ENCODE results near the gene KCTD1.

KCTD1 gene

DNA sequence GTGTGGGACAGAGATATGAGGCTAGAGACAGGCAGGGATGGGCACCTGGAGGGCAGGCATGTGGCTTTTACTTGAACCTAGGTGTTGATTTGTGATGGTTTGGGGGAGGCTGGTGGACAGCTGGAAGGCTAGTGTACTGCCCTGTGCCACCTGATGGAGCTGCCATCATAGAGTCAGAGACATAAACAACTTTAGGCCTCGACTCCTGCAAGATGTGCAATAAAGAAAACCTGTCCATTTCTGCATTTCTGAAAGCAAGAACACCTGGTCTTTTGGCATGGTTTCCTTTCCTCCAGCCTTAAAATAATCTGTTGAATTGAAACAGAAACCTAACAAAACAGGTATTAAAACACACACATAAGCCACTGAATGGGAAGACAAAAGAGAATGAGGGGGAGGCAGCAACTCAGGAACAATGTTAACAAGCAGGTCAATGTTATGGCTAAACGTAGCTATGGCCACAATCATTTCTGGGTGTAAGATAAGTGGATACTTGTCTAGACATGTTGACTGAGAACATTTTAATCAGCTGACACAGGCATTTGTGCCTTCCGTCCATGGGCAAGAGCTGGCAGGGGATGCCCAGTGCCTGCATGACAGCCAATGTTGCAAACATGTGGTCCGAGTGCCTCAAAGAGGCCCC is 87.8 kb downstream of the KCTD1 start:
- TF ChIP-seq, protein P1, sequence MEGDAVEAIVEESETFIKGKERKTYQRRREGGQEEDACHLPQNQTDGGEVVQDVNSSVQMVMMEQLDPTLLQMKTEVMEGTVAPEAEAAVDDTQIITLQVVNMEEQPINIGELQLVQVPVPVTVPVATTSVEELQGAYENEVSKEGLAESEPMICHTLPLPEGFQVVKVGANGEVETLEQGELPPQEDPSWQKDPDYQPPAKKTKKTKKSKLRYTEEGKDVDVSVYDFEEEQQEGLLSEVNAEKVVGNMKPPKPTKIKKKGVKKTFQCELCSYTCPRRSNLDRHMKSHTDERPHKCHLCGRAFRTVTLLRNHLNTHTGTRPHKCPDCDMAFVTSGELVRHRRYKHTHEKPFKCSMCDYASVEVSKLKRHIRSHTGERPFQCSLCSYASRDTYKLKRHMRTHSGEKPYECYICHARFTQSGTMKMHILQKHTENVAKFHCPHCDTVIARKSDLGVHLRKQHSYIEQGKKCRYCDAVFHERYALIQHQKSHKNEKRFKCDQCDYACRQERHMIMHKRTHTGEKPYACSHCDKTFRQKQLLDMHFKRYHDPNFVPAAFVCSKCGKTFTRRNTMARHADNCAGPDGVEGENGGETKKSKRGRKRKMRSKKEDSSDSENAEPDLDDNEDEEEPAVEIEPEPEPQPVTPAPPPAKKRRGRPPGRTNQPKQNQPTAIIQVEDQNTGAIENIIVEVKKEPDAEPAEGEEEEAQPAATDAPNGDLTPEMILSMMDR (conservative IDR thresholded peaks at IDR 0.05), result no peak
- TF ChIP-seq ZFX (IDR thresholded peaks at IDR 0.05), result no peak
- H3K27ac ChIP-seq, result no peak overlapping the region

DNA sequence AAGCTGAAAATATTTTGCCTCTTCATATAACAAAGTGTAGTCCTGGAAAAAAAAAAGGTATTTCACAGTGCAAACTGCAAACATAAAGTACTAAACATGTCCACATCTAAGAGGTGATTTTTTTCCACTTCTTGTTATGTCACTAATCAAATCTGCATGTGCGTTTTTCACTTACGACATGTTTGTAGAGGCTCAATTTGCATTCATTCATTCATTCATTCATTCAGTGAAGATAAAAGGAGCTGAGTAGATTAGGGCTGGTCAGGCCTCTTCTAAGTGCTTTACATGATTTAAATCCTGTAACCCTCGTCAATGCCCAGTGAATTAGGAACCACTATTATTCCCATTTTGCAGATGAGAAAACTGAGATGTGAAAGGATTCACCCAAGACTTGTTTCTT is 88.5 kb downstream of the KCTD1 start:
- no peak overlapping the region for H3K27ac ChIP-seq
- no peak for TF ChIP-seq ZFX (IDR thresholded peaks at IDR 0.05)
- TF ChIP-seq, protein P1 (conservative IDR thresholded peaks at IDR 0.05), result no peak

DNA sequence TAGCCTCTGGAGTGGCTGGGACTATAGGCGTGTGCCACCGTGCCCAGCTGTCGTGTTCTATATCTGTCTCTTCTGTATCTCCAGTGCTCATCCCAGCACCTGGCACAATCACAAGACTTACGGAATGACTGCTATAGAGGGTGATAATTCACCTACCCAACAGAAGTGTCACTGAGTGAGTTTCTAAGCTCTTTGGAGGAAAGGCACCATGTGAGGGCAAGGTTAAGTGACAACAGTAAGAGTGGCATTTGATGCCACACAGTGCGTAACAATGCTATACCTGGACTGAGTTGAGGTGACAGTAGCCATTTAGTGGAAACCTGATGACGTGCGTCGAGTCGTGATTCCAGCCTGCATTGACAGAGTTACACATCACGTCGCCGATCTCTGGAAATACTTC is 89.0 kb downstream of the KCTD1 start:
- H3K27ac ChIP-seq, result peak overlapping the region; percentile 38
- TF ChIP-seq, protein P1 (conservative IDR thresholded peaks at IDR 0.05), result no peak
- TF ChIP-seq ZFX (IDR thresholded peaks at IDR 0.05), result no peak

DNA sequence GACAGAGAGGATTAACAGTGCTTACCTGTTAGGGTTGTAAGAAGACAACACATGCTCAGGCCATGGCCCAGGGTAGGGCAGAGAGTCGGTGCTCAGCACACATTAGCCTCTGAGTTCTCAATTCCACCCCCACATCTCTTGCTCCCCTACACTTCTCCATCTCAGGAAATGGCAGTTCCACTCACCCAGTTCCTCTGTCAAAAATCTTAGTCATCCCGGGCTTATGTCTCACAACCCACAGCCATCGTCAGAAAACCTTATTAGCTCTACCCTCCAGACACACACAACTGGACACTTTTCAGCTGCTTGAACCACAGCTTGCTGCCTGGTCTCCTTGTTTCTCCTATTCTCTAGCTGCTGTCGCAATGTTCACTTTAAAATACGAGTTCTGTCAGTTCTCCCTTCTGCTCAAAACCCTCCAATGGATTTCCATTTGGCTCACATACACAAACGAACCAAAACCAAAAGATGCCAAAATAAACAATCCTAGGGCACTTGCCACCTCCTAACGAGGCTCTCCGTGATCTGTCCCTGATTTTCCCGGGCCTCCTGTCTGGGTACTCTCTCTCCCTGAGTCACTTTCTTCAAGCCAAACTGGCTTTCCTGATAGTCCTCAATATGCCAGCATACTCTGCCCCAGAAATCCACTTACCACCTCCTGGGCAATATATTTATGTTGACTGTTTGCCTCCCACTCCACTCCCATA is 89.7 kb downstream of the KCTD1 start:
- H3K27ac ChIP-seq, result peak overlapping the region; percentile 38
- no peak for TF ChIP-seq ZFX (IDR thresholded peaks at IDR 0.05)
- TF ChIP-seq, protein P1 (conservative IDR thresholded peaks at IDR 0.05), result no peak

DNA sequence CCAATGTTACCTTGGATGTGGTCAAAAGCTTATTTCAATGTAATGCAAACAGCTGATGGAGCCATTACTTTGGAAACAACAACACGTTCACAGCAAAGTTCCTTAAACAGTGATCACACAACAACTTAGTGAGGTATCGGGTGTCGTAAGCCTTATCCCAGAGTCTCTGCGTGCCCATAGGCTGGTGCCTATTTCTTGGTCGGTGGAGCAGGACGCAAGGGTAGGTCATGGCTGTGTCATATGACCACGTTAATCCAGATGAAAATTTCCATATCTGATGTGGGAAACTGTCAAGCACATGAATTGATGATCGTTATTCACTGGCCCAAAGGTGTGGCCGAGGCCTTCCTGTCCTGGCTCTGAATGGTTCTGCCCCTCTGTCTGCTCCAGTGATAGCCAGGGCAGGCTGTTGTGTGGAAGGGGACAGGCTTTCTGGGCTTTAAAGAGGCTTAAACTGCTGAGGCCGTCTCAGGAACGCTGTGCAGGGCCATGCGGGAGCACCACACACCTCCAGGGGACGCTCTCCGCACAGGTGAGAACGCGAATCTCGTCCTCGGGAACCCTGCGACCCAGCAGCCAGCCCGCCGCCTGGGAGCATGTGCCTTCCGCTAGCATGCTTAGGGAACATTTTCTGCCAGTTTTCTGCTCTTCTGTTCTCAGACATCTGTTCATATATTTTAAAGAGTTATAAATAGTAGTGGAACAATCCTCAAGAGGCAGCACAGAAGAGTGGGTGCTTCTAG is 90.6 kb downstream of the KCTD1 start:
- no peak for TF ChIP-seq ZFX (IDR thresholded peaks at IDR 0.05)
- TF ChIP-seq, protein P1 (conservative IDR thresholded peaks at IDR 0.05), result no peak
- H3K27ac ChIP-seq, result peak overlapping the region; percentile 38; the same call in 1 of the 2 replicates

DNA sequence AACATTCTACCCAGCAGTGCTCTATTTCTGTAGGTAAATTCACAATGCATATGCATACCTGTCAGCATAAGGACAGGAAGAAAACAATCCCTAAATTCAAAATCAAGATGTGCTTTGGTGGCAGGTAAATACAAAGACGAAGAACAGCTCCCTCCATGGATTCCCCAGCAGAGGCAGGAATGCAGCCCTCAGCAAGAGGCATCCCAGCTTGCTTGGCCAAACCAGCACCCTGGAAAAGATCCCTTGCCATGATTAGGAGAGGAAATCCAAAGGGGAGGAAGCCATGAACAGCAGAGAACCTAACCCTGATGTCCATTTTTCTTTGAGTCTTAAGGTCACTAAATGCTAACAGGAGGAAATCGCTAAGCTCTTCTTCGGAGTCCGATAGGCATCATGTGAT is 91.2 kb downstream of the KCTD1 start:
- no peak for TF ChIP-seq ZFX (IDR thresholded peaks at IDR 0.05)
- TF ChIP-seq, protein P1 (conservative IDR thresholded peaks at IDR 0.05), result no peak
- no peak overlapping the region for H3K27ac ChIP-seq

DNA sequence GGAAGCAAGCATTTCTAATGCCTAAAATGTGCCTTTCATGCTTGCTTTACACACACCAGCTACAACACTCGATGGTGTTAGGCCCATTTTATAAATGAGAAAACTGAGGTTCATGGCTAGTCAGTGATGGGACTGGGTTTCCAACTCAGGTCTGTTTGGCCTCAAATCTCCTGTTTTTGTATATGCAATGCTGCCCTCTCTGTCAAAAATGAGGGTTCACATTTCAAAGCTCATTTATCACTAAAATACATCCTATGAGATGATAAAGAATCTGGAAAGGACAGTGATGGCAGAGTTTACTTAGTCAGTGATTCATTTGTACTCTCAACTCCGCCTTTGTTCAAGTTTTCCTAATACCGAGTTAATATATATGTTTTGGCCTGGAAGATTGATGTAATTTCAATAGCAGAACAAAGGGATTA is 92.3 kb downstream of the KCTD1 start:
- no peak overlapping the region for H3K27ac ChIP-seq
- TF ChIP-seq ZFX (IDR thresholded peaks at IDR 0.05), result no peak
- TF ChIP-seq, protein P1 (conservative IDR thresholded peaks at IDR 0.05), result no peak
